WTC11 (cell line): Measurements from ENCODE around the gene RBPJ. TPM values are rescaled to one million over a fixed set of nuclear protein-coding genes. Genes with fewer than 3 reads are reported as not detected.

Source experiments
- ATAC-seq: fragments of 200-7000 bp; cut with Tn5 transposase; 2 replicates; pipeline ENCODE4 v1.10.0; 2021; ENCODE audit warnings: mild to moderate bottlenecking, moderate library complexity
- CTCF ChIA-PET: fragments of 300-600 bp; sonication (Branson Sonifier 250); formaldehyde crosslinking; loops from one replicate; lab custom pipeline; 2021; ENCODE audit warnings: antibody characterized with exemption; lab: Charles Lee
- POLR2A ChIA-PET: fragments of 350-600 bp; sonication (Branson Sonifier 250); formaldehyde crosslinking; loops from one replicate; lab custom pipeline; 2021; ENCODE audit warnings: antibody characterized with exemption; lab: Charles Lee
- DNase-seq: peaks from one replicate; pipeline ENCODE4 v3.0.0; 2021; ENCODE audit warnings: low spot score
- H3K27ac Mint-ChIP-seq: 2 replicates; pipeline ENCODE4 v1.8.0; 2021; ENCODE audit warnings: mixed read lengths
- H3K27me3 Mint-ChIP-seq: 2 replicates; pipeline ENCODE4 v1.8.0; 2021; ENCODE audit warnings: low read depth, mild to moderate bottlenecking, moderate library complexity, mixed read lengths
- H3K36me3 Mint-ChIP-seq: 2 replicates; pipeline ENCODE4 v1.8.0; 2021; ENCODE audit warnings: mixed read lengths
- H3K4me1 Mint-ChIP-seq: 2 replicates; pipeline ENCODE4 v1.8.0; 2022; ENCODE audit warnings: mixed read lengths
- H3K4me3 Mint-ChIP-seq: 2 replicates; pipeline ENCODE4 v1.8.0; 2021; ENCODE audit warnings: mild to moderate bottlenecking, moderate library complexity, mixed read lengths
- H3K9me3 Mint-ChIP-seq: 2 replicates; pipeline ENCODE4 v1.8.0; 2021; ENCODE audit warnings: mixed read lengths
- ATF3 ChIP-seq: sonication (generic); formaldehyde crosslinking; conservative IDR thresholded peaks from 2 replicates; pipeline ENCODE4 v1.8.1; 2022; ENCODE audit warnings: mild to moderate bottlenecking, missing genetic modification reagents
- CREM ChIP-seq: sonication (generic); formaldehyde crosslinking; IDR thresholded peaks from 2 replicates; pipeline ENCODE4 v1.8.1; 2022; ENCODE audit warnings: mild to moderate bottlenecking, missing genetic modification reagents, moderate library complexity
- ETV6 ChIP-seq: sonication (generic); formaldehyde crosslinking; IDR thresholded peaks from 2 replicates; pipeline ENCODE4 v1.8.1; 2022; ENCODE audit warnings: mild to moderate bottlenecking, missing genetic modification reagents
- IRF1 ChIP-seq: sonication (generic); formaldehyde crosslinking; IDR thresholded peaks from 2 replicates; pipeline ENCODE4 v1.8.0; 2023; ENCODE audit warnings: missing genetic modification reagents
- IRF2 ChIP-seq: sonication (generic); formaldehyde crosslinking; IDR thresholded peaks from 2 replicates; pipeline ENCODE4 v1.8.0; 2022; ENCODE audit warnings: low read depth, missing genetic modification reagents, borderline replicate concordance
- JAZF1 ChIP-seq: fragments of 250-450 bp; sonication (Bioruptor Pico); IDR thresholded peaks from 2 replicates; pipeline ENCODE4 v1.9.0; 2021; ENCODE audit warnings: moderate library complexity, mild to moderate bottlenecking, inconsistent platforms
- MYBL2 ChIP-seq: sonication (generic); formaldehyde crosslinking; IDR thresholded peaks from 2 replicates; pipeline ENCODE4 v1.8.1; 2023; ENCODE audit warnings: mild to moderate bottlenecking, moderate library complexity, missing genetic modification reagents
- SMAD3 ChIP-seq: sonication (generic); formaldehyde crosslinking; IDR thresholded peaks from 2 replicates; pipeline ENCODE4 v1.8.0; 2022; ENCODE audit warnings: missing genetic modification reagents, mild to moderate bottlenecking, borderline replicate concordance
- total RNA-seq: library from RNA; stranded (reverse); gene quantifications from 3 replicates; pipeline ENCODE4 v1.2.3, GENCODE V29; 2021
- TF ChIP-seq, protein P1 (sequence below): fragments of 250-450 bp; sonication (Bioruptor Pico); IDR thresholded peaks from 2 replicates; pipeline ENCODE4 v1.9.0; 2021; ENCODE audit warnings: mild to moderate bottlenecking, borderline replicate concordance
- TF ChIP-seq, protein P2 (sequence below): sonication (generic); formaldehyde crosslinking; IDR thresholded peaks from 2 replicates; pipeline ENCODE4 v1.8.1; 2023; ENCODE audit warnings: mild to moderate bottlenecking, missing genetic modification reagents
- TF ChIP-seq, protein P3 (sequence below): fragments of 250-450 bp; sonication (Bioruptor Pico); IDR thresholded peaks from 2 replicates; pipeline ENCODE4 v1.9.0; 2021; ENCODE audit warnings: mild to moderate bottlenecking
- TF ChIP-seq, protein P4 (sequence below): sonication (generic); formaldehyde crosslinking; IDR thresholded peaks from 2 replicates; pipeline ENCODE4 v1.8.0; 2022; ENCODE audit warnings: mild to moderate bottlenecking, missing genetic modification reagents
- TF ChIP-seq, protein P5 (sequence below): fragments of 250-450 bp; sonication (Bioruptor Pico); IDR thresholded peaks from 2 replicates; pipeline ENCODE4 v1.9.0; 2021; ENCODE audit warnings: moderate library complexity, mild to moderate bottlenecking, inconsistent platforms, borderline replicate concordance

RBPJ gene
- total RNA-seq, 1 experiment from 2014 or later, result 163 TPM

DNA sequence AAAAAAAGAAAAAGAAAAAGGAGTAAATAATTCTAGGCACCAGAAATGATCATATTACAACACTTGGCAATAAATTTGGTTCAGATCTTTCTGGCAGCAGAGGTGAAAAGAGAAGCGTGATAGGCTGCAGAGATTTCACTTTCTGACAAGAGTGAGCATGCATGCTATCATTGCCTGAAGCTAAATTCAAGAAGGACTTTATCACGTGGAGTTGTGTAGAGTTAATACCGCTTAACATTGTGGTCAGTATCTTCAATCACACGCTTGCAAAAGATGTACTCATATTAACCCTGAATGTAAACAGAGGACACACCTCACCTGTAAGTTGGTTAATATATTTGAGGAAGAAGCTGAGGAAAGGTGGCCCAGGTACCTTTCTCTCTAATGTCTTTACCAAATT, 31.4 kb upstream of the RBPJ start:
- CTCF ChIA-PET, result interaction anchor here (0.6 to 0.7 kb wide), 2 partner anchors 31 to 36 kb away, joined by 4 to 7 read pairs; partner anchors contain the start of gene RBPJ
- DNase-seq (no peak), ATAC-seq (no peak)
- POLR2A ChIA-PET, result interaction anchor here (0.6 to 0.7 kb wide), 4 partner anchors 23 to 342 kb away, joined by 3 read pairs; no protein-coding TSS in a partner anchor
- TF ChIP-seq ATF3 (CRISPR knock-in tag) (no peak), IRF1 (no peak), JAZF1 (CRISPR knock-in tag) (no peak), SMAD3 (CRISPR knock-in tag) (no peak), ETV6 (no peak)
- TF ChIP-seq, protein P1, sequence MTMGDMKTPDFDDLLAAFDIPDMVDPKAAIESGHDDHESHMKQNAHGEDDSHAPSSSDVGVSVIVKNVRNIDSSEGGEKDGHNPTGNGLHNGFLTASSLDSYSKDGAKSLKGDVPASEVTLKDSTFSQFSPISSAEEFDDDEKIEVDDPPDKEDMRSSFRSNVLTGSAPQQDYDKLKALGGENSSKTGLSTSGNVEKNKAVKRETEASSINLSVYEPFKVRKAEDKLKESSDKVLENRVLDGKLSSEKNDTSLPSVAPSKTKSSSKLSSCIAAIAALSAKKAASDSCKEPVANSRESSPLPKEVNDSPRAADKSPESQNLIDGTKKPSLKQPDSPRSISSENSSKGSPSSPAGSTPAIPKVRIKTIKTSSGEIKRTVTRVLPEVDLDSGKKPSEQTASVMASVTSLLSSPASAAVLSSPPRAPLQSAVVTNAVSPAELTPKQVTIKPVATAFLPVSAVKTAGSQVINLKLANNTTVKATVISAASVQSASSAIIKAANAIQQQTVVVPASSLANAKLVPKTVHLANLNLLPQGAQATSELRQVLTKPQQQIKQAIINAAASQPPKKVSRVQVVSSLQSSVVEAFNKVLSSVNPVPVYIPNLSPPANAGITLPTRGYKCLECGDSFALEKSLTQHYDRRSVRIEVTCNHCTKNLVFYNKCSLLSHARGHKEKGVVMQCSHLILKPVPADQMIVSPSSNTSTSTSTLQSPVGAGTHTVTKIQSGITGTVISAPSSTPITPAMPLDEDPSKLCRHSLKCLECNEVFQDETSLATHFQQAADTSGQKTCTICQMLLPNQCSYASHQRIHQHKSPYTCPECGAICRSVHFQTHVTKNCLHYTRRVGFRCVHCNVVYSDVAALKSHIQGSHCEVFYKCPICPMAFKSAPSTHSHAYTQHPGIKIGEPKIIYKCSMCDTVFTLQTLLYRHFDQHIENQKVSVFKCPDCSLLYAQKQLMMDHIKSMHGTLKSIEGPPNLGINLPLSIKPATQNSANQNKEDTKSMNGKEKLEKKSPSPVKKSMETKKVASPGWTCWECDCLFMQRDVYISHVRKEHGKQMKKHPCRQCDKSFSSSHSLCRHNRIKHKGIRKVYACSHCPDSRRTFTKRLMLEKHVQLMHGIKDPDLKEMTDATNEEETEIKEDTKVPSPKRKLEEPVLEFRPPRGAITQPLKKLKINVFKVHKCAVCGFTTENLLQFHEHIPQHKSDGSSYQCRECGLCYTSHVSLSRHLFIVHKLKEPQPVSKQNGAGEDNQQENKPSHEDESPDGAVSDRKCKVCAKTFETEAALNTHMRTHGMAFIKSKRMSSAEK (CRISPR knock-in tag), result no peak
- TF ChIP-seq, protein P2, sequence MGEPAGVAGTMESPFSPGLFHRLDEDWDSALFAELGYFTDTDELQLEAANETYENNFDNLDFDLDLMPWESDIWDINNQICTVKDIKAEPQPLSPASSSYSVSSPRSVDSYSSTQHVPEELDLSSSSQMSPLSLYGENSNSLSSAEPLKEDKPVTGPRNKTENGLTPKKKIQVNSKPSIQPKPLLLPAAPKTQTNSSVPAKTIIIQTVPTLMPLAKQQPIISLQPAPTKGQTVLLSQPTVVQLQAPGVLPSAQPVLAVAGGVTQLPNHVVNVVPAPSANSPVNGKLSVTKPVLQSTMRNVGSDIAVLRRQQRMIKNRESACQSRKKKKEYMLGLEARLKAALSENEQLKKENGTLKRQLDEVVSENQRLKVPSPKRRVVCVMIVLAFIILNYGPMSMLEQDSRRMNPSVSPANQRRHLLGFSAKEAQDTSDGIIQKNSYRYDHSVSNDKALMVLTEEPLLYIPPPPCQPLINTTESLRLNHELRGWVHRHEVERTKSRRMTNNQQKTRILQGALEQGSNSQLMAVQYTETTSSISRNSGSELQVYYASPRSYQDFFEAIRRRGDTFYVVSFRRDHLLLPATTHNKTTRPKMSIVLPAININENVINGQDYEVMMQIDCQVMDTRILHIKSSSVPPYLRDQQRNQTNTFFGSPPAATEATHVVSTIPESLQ (CRISPR knock-in tag), result no peak
- TF ChIP-seq, protein P3, sequence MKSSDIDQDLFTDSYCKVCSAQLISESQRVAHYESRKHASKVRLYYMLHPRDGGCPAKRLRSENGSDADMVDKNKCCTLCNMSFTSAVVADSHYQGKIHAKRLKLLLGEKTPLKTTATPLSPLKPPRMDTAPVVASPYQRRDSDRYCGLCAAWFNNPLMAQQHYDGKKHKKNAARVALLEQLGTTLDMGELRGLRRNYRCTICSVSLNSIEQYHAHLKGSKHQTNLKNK (CRISPR knock-in tag), result no peak
- Mint-ChIP-seq H3K9me3 (no peaks in the 10 kb centered on the region), H3K27ac (no peak overlapping the region), H3K27me3 (no peaks in the 10 kb centered on the region), H3K4me3 (no peak overlapping the region), H3K4me1 (peaks cover 27% of the 10 kb centered on the region), H3K36me3 (no peaks in the 10 kb centered on the region)

- Mint-ChIP-seq H3K27ac (no peak overlapping the region), H3K4me1 (peaks cover 30% of the 10 kb centered on the region), H3K9me3 (no peaks in the 10 kb centered on the region), H3K27me3 (no peaks in the 10 kb centered on the region; the same call in 1 of the 2 replicates), H3K36me3 (no peaks in the 10 kb centered on the region)
- ATAC-seq, result no peak
- no peak for DNase-seq
- ChIA-PET CTCF (interaction anchor here (0.6 to 0.7 kb wide), 2 partner anchors 30 to 35 kb away, joined by 4 to 7 read pairs; partner anchors contain the start of gene RBPJ), POLR2A (interaction anchor here (0.6 to 0.7 kb wide), 3 partner anchors 23 to 343 kb away, joined by 3 read pairs; no protein-coding TSS in a partner anchor)
- TF ChIP-seq IRF2 (CRISPR knock-in tag), result no peak
- no peak for TF ChIP-seq MYBL2 (CRISPR knock-in tag)
- TF ChIP-seq, protein P4, sequence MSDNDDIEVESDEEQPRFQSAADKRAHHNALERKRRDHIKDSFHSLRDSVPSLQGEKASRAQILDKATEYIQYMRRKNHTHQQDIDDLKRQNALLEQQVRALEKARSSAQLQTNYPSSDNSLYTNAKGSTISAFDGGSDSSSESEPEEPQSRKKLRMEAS (CRISPR knock-in tag), result no peak
- no peak for TF ChIP-seq CREM (CRISPR knock-in tag)
- TF ChIP-seq, protein P5, sequence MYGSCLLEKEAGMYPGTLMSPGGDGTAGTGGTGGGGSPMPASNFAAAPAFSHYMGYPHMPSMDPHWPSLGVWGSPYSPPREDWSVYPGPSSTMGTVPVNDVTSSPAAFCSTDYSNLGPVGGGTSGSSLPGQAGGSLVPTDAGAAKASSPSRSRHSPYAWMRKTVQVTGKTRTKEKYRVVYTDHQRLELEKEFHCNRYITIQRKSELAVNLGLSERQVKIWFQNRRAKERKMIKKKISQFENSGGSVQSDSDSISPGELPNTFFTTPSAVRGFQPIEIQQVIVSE, result no peak
- TF ChIP-seq, all 79 proteins: peak for 0
- no peak overlapping the region for H3K4me3 Mint-ChIP-seq
These were observed 30.5 kb upstream of the RBPJ start for GRCh38 chr4:26290321-26290720.
